ENCODE results near the gene GPD2.
A peak's percentile ranks its signal among the peaks of the same experiment; 100 is the strongest.

Gene GPD2

DNA sequence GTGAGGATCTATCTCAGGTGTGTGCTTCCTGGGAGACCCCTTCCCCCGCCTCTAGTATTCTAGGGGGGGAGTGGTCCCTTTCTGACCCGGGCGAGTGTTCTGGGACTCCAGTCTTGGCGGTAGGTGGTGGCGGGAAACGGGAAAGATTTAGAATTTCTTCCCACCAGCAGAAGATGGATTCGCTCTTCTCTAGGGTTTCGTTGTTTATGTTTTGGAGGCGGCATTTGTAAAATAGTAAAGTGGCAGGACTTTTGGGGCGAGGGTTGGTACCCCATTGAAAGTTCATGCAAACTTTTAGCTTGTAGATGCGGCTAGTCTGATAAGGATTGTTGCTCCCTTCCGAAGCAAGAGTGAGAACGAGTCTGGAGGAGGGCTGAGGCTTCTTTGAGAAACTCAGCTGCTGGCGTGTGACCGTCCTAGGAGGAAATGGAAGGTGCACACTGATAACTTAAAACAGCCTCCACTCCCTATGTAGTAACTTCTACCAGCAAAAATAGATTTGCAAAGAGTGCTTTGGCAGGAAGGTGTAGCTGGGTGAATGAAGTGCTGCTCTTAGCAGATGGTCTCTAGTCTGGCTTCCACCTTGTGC, 412 bp downstream of the GPD2 start:
- peak; percentile 24 to 27 for DNase-seq

DNA sequence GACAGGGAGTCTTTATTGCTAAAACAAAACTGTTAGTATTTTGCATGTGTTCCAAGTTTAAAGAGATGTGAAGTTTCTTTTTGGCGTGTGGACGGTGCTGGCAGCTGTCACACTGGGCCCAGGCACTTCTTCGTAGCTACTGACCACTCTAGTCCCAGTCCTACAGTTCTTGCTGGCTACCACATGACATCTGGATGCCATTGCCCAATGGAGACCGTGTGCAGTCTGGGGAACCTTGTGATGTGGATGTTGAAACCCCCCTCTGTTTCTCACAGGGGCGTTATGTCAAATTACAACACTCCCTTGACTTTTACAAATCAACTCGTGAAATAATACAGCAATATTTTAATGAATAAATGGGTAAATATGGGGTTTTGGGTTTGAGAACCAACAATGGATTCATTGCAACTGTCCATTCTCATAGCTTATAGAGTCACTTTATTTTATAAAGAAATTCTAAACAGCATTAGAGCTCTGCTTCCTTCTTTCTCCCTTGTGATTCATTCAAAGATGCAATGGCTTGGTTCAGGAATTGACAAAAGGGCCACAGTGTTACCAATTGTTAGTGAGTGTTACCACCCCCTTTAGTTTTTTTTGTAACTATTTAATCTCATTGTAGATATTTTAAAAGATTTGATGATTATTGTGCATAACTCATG, 1.2 kb downstream of the GPD2 start:
- no peak for DNase-seq

GRCh38 chr2:156437931-156438410, 1.8 kb downstream of the GPD2 start:
- no peak for DNase-seq

GRCh38 chr2:156443089-156443488, 6.9 kb downstream of the GPD2 start:
- DNase-seq, result no peak

DNA sequence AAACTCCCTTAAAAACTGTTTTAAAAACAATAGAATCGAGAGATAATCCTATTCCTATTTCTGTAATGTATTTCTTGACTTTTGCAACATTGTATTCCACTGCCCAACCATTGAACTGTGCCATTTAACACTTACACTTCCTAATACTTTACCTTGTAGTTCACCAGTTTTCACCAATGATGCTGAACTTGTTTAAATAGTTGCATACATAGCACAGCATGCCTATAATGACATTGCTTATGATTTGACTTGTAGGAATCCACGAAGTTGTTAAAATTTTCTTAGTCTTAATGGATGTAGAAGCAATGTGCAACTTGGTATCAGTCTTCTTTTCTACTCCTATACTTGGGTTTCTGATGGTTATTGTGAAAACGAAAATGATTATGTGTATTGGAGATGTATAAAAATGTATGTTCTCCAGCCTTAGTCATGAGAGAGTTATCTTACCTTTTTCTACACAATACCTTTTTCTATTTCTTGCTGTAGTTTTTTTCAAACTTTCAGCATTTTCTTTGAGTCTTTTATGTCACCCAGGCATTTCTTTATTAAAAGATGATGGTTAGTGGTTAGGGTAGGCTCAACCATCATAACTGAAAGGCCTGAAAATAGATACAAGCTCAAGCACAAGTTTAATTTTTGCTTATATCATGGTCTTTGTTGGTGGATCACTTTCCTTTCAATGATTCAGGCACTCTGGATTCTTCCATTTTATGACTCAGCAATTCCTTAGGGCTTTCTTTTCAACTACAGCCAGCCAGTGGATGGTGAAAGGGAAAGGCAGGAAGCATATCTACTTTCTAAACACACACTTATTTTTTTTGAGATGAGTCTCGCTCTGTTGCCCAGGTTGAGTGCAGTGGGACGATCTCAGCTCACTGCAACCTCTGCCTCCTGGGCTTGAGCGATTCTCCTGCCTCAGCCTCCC, 9.4 kb downstream of the GPD2 start:
- no peak for DNase-seq

- no peak for DNase-seq
Measured at GRCh38 chr2:156447761-156448160, 11.6 kb downstream of the GPD2 start.

DNA sequence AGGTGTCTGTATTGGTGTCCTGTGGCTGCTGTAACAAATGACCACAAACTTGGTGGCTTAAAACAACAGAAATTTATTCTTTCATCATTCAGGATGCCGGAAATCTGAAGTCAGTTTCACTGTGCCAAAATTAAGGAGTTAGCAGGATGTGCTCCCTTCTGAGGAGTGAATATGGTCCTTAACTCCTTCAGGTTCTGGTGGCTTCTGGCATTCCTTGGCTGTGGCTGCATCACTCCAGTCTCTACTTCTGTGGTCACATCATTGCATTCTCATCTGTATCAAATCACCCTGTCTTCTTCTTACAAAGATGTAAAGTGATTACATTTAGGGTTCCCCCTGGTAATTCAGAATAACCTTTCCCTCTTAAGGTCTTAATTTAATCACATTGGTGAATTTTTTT, 12.6 kb downstream of the GPD2 start:
- DNase-seq, result no peak

DNA sequence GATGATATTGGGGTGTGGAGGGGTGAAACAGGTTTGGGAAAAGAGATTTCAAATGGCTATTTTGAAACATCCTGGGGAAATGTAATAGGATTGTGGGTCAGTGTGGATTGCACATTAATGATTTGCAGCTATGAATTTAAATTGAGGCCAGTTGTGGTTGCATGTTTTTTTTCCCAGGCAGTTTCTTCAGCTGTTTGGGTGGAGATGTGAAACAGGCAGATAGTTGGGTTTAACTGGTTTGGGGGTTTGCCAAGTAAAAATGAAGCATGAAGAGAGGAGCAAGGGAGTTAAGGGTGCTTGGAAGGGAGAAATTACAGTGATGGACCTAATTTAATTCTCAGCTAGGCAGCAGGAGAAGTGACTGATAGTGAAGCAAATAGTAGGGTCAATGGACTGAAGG, 16.8 kb downstream of the GPD2 start:
- DNase-seq, result no peak

DNA sequence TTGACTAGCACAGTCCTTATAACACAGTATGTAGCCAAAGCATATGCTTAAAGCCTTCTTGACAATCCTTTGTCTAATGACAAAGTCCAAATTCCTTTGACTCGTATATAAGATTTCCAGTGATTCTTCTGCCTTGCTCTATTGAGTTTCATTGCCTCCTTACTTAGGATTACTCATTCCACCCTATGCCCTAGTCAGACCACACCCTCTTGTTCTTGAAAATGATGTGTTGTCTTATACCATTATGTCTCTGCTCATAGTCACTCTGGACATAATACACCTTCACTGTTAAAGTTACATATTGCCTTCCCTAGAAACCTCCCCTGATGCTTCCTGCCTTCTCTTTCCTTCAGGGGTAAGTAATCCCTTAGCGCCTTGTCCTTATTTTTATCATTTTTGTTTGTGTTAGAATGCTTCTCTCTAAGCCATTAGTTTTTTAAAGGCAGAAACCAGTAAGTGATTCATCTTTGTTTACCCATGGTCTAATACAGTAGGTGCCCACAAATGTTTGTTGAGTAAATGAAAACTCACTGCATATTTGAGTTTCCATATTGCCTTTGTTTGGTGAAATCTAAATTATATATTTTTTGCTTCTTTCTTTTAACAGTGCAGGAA, 19.3 kb downstream of the GPD2 start:
- DNase-seq, result no peak

DNA sequence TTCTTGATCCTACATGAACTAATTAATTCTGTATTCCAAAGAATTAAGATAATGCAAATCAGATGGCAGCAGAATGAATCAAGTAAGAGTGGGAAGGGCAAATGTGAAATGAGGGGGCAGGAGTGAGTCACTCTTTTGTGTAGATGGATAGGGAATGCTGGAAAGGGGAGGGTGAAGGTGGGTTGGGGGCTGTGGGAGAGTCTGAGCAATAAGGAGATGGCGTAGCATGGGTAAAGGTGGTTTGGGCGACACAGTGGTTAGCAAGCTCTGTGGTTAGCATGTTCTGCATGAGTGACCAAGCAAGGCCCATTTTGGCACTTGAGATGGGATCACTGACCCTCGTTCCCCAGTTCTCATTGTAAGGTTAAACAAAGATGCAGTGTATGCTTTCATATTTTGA, 20.4 kb downstream of the GPD2 start:
- DNase-seq, result no peak

DNA sequence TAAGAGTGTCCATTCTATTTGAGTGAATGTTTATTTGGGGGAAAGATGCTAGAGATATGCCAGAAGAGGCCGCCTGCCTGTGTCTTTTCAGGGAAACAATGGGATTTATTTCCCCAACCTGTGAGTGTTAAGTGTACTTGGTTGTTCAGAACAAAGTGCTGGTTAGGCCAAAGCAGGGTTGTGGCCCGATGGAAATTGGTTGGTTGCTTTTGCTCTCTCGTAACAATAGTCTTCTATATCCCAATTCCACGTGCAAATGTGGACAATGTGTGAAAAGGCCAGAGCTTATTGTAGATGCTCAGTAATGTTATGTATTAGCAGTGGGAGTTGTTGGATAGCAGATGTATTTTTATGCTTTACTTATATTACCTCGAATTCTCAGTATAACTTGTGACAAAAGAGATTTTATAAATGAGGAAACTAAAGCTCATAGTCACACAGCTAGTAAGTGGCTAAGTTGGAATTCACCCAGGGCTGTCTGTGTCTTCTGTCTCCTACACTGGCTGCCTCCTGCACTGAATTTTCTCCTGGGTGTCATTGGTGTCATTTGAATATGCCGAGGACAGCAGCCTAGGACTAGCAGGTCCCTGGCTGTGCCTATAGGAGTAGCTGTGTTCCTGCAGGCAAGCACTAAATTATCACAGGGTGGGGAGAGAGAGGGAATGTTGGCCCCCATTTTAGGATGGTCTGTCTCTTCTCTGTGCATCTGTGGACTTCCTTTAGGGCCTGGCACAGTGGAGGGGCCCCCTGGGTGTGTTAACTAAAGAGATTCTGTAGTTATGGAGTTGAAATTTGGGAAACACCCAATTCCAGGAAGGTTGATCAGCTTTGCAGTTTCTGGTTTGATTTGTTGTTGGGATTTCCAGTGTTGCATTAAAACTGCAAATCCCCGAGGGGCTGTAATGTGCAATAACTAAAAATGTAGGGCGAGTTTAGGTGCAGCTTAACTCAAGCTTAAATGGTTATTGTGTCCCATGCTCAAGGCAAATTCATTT, 21.6 kb downstream of the GPD2 start:
- DNase-seq, result no peak

GRCh38 chr2:156459720-156460119, 23.5 kb downstream of the GPD2 start:
- DNase-seq, result no peak

DNA sequence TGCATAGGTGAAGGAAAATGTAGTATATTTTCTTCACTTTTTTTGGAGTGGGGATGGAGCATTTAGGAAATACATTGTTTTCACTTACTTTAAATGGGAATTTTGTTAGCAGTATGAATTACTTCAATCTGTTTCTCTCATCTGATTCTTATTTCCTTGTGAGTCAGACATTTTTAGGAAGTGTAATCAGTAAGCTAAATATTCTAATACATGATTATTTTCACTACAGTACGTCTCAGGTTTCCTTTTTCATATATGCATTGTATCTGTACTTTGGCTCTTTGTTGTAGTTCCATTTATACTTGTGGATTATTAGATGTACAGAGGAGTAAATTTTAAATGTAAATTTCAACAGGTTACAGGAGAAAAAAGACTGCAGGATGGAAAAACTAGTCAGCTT, 27.9 kb downstream of the GPD2 start:
- no peak for DNase-seq

DNA sequence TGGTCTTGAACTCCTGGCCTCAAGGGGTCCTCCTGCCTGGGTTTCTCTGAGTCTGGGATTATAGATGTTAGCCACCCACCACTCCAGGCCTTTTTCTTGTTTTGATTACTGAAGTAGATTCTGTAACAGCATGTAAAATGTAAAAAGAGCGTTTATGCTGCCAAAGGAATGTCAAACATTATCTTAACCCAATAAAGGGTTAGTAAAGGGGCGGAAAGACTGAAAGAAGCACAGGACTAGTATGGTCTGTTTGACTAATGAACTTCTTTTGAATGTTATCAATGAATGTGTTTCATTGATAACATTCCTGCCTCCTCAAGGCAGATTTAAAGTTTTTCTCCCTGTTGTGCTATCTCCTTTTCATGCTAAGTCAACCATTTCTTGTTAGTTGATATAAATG, 29.4 kb downstream of the GPD2 start:
- DNase-seq, result no peak

DNA sequence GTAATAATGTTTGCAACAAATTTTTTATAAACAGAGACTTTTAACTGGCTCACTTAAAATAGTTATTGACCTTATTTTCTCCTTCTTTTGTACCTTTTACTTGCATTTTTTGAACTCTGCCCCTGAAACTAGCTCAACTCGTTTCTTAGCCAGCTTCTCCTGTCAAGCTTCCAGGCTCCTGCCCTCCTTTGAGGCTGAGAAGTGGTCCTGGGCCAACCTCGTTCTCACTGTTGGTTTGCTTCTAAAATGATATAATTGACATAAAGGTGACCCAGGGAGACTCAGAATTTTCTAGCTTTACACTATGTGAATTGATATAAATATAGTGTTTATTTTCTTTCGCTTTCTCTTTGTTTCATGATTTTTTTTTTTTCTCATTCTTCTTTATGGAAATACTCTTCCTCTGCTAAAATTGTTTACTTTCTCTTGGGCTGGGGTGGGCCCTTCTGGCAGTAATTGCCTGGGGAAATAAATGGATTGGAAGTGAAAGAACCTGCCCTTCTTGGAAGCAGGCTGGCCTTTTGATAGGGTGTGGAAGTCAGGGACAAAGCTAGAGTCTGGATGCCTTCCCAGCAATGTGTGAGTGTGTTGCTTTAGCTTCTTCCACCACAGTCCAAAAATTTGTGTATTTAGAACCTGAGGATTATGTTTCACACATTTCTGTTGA, 30.7 kb downstream of the GPD2 start:
- no peak for DNase-seq

DNA sequence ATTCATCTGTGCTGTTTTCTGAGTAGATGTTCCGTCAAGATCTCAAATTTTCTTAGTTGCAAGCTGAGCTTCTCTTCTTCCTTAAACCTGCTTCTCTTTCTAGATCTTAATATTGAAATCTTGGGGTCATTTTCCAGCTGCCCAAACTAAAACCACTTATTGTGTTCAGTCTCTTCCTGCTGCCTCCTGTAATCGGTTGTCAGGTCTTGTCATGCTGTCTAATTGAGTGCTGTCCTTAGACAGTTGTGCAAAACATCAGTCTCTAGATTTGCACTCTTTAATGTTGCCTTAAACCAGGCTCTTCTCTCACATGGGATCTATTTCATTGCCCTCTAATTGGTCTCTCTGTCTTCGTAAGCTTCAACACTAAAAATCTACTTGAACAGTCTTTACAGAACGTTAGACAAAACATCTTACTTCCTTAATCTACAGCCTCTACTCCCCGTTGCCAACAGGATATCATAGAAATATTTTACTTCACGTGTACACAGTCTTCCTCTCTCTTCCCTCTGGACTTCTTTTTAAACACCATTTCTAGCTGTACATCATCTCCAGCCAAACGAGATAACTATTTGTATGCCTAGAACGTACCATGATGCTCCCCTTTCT, 34.9 kb downstream of the GPD2 start:
- DNase-seq, result no peak

DNA sequence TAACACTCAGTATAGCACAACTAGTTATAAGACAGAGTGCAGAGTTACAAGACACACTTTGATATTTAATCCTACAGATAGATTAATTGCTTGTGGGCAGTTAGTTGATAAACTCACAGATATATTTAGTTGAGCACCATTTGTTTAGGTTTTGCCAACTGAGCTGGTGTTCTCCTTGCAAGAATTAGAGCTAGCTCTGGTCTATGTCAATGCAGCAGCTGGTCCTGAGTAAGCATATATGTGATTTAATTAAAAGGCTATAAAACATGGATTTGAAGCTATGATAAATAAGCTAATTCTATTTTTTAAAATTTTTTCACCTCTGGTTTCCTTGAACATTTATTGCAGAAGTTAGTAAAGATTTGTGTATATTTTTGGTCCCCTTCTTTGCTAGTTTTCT, 35.6 kb downstream of the GPD2 start:
- no peak for DNase-seq

DNA sequence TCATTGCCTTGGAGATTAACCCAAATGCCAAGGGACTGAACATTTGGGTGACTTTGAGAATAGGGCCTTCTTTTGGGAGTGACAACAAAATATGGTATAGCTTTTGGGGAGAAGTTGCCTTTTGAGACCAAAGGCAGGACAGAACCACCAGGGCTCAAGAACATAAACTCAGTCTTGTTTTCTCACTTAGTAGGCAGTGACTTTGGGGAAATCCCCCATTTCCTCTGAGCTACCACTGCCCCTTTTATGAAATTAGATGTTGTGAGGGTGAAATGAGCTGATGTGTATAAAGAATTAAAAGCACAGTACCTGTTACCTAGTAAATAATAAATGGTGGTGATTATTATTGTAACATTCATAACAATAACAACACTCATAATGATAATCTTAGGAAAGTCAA, 36.5 kb downstream of the GPD2 start:
- no peak for DNase-seq

- no peak for DNase-seq
Measured at GRCh38 chr2:156473445-156473844, 37.3 kb downstream of the GPD2 start.

DNA sequence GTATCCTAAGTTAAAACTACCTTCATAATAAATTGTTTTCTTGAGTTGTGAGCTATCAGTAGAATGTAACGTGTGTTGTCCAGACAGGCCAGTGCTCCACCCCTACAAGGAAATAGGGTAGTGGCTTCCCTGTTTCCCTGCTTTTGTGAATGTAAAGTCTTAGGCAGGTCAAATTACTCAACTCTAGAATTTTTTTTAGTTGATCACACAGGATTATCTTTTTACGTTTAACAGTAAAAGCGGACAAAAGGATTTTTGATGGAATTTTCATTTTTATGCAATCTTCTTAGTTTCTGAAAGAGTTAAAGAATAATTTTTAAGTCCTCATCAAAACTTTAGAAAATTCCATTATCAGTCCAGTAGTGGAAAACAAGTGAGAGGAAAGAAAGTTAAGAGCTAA, 38.2 kb downstream of the GPD2 start:
- DNase-seq, result no peak

Data from stimulated activated CD4-positive, alpha-beta T cell treated with anti-CD3 and anti-CD28 coated beads, Interleukin-2, amount 100 ng/mL, for 24 hours (primary cell).